GM19372 (cell line): ENCODE results near the gene EMC1.
"Not testable (repeated sequence)": the region's sequence is repeated elsewhere in the genome, so short reads cannot be mapped to it uniquely, and the experiment has no call there.

ENCODE experiments used
- ATAC-seq: cut with Tn5 transposase; IDR thresholded peaks from one replicate; pipeline ENCODE4 v1.9.1; 2021; ENCODE audit warnings: mild to moderate bottlenecking, low read depth, moderate library complexity; ENCODE audit not compliant: unreplicated experiment

Gene EMC1

DNA sequence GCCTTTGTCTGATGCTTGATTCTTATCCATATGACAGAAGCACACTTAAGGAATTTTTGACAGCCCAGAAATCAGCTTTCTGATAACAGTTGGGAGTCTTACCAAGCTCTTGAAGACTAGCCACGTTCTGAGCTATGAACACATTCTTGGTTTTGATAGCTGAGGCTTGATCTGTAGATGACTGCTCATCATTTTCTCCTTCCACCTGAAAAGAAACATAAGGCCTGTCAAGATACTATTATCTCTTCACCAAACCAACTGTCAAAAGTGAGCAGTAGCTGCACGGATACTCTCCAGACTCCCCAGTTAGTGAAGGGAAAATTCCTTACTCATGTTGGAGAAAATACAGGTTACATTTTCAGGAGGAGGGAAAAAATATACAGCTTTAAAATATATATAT, 53.5 kb downstream of the EMC1 start:
- no peak for ATAC-seq

DNA sequence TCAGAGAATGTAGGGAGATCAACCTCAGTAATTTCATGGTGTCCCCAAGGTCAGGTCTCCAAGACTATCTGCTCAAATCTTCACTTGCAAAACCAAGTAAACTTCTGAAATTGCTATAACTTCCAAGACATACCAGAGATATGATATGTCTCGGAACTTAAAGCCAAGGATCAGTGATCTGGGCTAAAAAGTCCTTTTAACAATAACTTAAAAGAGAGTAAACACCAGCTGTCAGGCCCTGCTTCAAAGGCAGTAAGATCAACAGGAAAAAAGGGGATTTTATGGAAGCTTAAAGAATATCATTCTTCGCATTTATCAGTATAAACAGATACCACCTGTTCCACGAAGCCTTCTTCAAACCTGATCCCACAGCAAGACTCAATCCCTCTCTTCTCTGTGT, 55.0 kb downstream of the EMC1 start:
- ATAC-seq, result no peak

DNA sequence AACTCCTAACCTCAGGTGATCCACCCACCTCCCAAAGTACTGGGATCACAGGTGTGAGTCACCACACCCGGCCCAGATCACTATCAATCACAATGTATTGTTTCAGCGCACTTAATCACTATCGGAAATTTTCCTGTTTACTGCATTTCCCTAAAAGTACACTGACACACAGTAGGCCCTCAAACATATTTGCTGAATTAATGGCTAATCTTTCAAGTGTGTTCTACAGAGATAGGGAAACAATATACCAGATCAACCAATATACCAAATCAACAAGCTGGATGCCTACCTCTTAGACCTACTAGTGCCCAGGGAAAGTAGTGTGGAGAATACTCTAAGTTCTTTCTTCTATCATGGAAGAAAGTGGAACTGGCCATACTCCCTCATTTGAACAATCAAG, 58.3 kb downstream of the EMC1 start:
- no peak for ATAC-seq

DNA sequence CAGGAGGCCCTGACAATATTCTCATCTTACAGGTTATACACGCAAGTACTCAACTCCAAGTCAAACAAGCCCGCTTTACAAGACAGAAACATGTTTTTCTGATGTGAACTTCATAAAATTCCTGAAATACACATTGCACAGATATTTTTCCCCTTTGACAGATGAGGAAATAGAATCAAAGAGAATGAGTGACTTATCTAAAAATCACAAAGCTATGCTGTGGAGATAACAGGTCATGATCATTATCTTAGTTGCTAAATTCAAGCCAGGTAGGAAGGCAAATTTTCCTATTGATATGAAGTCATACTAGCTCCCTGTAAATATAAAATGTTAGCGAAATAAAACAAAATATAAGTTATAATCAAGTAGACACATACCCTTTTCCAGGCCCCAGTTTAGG, 59.5 kb downstream of the EMC1 start:
- no peak for ATAC-seq

DNA sequence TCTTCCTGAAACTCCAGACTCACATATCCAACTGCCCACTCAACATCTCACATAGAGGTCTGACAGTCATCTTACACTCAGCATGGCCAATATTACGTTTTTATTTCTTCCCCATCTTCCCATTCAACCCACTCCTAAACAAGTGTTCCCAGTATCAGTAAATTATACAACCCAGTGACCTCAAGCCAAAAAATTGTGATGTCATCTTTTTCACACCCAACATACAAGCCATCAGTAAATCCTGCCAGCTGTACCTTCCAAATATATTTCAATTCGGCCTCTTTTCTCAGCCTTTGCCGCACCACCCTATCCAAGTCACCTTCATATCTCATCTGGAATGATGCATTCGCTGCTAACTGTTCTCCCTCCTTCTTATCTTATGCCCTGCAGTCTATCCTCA, 60.9 kb downstream of the EMC1 start:
- no peak for ATAC-seq

DNA sequence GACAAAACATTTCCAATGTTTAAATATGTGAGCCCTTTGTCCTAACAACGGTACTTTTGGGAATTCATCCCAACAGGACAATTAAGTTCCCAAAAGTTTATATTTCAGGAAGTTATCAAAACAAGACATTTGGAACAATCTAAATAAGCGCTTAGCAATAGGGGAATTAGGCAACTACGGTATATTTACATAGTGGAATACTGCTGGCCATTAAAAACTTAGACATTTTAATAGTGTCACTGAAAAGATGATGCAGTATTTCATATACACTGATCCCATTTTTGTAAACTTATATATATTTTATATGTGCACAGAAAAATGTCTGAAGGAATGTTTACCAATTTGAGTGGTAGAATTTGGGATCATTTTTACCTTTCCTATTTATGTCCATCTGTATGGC, 62.1 kb downstream of the EMC1 start:
- ATAC-seq, result no peak

DNA sequence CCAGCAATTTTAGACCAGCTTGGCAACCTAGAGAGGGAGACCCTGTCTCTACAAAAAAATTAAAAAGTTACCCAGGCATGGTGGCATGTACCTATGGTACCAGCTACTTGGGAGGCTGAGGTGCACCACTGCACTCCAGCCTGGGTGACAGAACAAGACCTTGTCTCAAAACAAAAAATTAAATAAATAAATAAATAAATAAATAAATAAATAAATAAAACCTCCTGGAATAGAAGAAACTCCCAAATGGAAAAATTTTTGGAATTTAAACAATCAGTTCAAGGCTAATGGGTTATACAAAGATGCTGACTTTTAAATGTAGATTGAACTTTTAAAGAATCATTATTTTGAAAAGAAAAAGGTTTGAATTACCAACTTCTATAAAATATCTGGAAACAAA, 63.5 kb downstream of the EMC1 start:
- no peak for ATAC-seq

DNA sequence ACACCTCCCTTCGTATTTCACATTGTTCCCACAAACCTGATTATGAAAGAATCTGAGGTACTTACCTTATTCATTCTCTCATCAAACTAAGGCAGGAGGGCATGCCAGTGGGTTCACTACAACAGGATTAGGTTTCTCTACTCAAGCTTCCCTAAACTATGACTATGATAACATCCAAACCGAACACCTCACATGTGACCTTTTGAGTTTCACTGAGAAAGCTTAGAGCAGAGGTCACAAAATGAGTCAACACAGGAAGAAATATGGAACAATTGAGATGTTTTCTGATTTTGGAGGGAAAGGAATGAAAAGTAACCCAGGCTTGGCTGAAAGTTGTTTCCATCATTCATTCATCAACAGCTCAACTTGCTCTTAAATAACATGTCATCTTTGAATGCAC, 65.3 kb downstream of the EMC1 start:
- no peak for ATAC-seq

DNA sequence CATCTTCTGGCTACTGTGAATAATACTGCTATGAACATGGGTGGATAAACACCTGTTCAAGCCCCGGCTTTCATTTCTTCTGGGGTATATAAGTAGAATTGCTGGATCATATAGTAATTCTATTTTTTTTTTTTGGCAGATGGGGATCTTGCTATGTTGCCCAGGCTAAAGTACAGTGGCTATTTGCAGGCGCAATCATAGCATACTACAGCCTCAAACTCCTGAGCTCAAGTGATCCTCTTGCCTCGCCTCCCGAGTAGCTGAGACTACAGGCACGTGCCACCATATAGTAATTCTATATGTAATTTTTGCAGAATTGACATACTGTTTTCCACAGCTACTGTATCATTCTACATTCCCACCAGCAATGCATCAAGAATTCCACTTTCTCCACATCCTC, 69.1 kb downstream of the EMC1 start:
- no peak for ATAC-seq

DNA sequence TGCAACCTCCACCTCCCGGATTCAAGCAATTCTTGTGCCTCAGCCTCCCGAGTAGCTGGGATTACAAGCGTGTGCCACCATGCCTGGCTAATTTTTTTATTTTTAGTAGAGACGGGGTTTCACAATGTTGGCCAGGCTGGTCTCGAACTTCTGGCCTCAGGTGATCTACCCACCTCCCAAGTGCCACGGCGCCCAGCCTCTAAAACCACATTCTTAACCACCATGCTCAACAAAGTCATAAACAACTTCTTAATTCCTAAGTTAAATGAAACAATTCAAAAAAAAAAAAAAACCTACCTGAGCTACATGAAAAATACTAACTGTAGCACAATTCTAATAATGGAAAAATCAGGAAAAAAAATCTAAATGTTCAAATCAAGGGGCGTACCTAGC, 71.1 kb downstream of the EMC1 start:
- ATAC-seq, result not testable (repeated sequence)

DNA sequence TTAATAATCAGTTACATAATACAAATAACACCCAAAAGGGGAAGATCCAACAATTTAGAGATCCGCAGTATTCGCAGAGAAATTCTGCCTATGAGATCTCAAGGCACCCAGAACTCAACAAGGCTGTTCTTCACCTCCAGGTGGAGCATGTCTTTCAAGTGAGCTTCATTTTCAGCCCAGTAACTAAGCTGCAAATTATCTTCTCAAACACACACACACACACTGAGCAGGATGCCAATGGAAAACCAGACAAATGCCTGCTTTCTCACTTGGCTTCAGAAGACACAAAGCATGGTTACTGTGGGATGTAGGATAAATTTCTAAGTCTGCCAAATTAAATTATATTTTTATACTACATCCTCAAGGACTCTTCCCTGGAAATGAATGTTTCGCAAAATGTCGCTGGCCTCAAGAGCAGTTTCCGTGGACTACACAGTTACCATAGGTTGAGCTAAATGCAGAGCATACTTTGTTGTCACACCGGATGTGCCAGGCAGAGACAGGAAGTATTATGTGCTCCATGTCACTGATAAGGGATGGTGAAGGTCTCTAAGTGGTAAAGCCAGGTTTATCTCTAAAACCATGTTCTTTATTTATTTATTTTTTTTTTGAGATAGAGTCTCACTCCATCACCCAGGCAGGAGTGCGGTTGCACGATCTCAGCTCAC, 71.6 kb downstream of the EMC1 start:
- no peak for ATAC-seq

DNA sequence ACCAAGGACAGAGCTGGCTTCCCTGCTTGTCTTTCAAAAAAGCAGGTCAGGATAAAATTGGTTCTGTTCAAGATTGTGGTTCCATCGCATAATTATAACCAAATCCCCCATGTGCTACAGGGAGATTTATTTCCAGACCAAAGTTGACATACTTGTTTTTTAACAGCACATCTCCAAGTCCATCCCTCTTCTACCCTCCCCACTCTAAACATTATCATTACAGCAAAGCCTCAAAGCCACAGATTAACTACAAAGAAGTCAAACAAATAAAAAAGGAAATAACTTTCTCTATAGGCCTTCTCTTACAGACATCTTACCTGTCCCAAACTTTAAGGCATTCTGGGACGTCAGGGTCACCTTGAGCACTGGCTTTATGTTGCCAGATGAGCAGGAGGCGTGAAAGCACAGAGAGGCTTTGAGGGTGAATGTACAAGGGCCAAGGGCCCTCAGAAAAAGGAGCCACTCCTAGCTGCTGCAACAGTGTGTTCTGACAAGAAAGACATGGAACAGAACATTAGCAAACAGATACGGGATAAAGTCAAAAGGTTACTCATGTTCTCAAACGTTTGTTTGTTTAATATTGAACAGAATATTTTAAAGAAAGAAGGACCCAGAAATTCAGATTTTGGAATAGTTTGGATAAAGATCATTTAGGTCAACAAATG, 72.5 kb downstream of the EMC1 start:
- ATAC-seq, result no peak

DNA sequence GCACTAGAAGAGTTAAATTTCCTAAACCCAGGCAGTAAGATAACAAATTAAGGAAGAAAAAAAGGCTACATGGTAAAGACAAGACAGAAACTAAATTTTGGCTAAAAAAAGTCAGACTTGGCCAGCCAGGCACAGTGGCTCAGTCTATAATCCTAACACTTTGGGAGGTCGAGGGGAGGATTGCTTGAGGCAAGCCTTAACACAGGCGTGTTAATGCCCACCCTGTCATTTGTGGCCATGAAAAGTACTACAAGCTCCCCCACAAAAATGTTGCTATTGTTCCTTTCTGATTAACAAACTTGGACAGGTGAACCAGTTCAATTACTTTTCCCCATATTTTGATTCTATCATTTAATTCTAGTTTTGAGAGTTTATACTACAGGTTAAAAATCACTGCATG, 73.5 kb downstream of the EMC1 start:
- ATAC-seq, result no peak

DNA sequence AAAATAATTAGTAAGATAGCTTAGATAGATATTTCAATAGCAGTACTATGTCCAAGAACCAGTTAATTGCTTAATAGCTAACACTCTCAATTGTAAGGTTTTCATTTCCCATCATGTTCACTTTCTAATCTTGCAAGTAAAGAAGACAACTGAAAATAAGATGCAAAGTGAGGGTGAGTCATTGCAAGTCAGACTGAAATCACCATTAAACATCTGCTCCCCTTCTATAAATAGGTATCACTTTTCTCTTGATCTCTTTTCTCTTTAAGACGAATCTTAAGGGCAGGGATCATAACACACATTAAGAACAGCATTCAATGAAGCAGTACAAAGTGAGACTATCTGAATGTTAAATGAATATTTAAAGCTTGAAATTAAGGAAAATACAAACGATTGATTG, 81.7 kb downstream of the EMC1 start:
- ATAC-seq, result no peak

DNA sequence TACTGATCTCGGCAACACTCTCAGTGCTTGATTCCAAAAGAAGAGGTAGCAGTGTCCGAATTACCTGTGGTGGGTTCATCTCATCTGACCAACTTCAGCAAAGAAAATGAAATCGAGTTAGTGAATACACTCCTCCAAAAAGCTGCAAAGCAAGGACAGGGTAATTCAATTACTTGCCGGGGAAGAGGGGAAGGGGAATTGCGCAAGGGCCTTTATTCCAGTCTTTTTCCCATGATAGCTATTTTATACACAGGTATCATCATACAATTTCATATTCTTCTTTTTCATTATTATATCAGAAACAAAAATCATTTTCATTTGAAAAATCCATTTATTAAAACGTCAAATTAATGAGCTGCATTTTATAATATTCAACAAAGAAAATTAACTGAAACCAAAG, 84.2 kb downstream of the EMC1 start:
- ATAC-seq, result no peak

DNA sequence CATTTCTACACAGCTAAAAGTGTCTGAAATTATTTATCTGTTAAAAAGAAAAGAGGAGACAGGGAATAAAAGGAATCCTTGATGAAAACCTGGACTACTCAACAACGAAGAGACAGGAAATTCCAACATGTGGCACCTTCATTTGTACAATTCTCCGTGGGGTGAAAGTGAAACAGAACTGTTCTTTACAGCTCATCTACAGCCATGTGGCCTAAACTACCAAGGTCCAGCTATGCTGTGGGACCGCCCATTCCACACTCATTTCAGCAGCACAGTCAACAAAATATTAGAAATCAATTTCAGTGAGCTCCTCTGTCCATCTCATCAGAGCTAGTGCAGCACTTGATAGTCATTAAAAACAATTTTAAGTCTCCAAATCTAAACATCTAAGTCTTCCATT, 85.3 kb downstream of the EMC1 start:
- ATAC-seq, result no peak
